ENCODE data around the gene CCDC183. TPM values are rescaled to one million over a fixed set of nuclear protein-coding genes. Genes with fewer than 3 reads are reported as not detected.
"Not testable (repeated sequence)": the region's sequence is repeated elsewhere in the genome, so short reads cannot be mapped to it uniquely, and the experiment has no call there.

CCDC183 gene
- total RNA-seq, result 0.59 TPM

DNA sequence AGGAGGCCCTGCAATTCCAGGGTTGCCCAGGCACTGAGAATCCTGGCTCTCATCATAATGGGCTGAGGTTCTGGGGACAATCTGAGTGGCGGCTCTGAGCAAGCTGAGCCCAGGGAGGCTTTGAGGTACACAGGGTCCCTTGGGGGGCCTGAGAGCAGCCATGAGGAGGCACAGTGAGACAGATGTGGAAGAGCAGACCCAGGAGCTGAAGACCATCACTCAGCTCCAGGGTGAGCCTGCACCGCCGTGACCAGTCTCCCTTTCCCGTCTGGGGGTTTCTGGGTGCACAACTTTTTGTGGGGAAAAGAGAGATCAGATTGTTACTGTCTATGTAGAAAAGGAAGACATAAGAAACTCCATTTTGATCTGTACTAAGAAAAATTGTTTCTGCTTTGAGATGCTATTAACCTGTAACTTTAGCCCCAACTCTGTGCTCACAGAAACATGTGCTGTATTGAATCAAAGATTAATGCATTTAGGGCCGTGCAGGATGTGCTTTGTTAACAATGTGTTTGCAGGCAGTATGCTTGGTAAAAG lies at the start of gene CCDC183:
Gene CCDC183, plus strand, starts transcription at position 101 of the 537 bp plus-strand sequence. Its CDS starts 60 bp downstream, at position 161.
- DNase-seq, result no peak

DNA sequence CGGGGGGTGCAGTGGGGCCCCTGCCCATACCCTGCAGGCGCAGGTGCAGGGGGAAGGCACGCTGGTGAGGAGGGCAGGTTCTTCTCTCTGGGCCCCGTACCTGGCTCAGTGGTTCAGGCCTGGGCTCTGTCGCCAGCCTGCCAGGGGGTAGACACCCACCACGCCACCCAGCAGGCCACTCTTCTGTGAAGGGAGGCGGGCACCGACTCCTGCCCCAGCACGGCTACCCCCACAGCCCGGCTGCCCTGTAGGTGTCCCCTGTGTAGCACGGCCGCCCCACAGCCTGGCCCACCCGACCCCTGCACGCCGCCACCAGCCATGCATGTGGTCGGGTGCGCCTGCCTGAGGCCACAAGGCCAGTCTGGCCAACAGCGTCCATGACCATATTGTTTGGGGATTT lies 49.5 kb upstream of the CCDC183 start:
- no peak for DNase-seq

DNA sequence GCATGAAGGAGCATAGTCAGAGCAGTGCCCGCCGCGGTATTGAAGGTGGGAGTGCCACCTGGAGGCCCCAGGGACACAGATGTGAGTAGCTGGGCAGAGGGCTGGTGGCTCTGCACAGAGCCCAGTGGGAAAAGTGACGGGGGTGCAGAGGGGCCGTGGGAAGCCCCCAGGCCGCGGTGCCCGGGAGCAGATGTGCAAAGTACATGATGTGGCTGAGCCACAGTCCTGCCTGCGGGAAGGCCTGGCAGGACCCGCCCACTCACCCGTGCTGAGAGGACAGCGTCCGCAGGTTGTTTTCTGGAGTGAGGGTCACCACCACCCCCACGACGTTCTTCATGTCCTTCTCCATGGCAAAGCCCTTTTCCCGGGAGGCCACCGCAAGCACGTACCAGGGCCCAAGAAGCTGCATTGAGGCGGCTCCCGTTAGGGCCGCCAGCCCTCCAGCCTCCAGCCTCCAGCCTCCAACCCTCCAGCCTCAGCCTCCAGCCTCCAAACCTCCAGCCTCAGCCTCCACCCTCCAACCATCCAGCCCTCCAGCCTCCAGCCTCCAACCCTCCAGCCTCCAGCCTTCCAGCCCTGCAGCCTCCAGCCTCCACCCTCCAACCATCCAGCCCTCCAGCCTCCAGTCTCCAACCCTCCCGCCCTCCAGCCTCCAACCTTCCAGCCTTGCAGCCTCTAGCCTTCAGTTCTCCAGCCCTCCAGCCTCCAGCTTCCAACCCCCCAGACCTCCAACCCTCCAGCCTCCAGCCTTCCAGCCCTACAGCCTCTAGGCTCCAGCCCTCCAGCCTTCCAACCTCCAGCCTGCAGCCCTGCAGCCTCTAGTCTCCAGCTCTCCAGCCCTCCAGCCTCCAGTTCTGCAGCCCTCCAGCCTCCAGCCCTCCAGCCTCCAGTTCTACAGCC lies 48.7 kb upstream of the CCDC183 start:
- DNase-seq, result no peak

GRCh38 chr9:136748201-136748600 lies 47.9 kb upstream of the CCDC183 start, which contains the start of gene LCN6:
Gene LCN6, minus strand, starts transcription at chr9:136748525. Its CDS starts 42 bp downstream, at chr9:136748483.
- no peak for DNase-seq

GRCh38 chr9:136748666-136749611 lies 47.2 kb upstream of the CCDC183 start:
- no peak for DNase-seq

DNA sequence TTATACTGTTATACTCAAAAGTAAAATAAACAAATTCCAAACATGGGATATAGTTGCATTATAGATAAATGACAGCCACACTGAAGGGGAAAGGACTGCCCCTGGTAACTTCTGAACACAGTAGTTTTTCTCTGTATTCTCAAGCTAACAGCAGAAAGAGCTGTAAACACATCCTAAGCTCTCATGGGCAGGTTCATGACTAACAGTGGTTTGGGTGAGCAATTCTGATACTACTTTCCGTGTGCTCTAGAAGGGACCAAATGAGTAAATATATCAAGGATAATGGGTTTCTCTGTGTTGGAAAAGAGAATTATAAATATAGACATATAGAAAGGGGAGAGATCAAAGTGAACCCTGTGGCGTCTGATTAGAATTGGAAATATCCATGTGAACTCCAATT lies 45.6 kb upstream of the CCDC183 start:
- DNase-seq, result no peak

DNA sequence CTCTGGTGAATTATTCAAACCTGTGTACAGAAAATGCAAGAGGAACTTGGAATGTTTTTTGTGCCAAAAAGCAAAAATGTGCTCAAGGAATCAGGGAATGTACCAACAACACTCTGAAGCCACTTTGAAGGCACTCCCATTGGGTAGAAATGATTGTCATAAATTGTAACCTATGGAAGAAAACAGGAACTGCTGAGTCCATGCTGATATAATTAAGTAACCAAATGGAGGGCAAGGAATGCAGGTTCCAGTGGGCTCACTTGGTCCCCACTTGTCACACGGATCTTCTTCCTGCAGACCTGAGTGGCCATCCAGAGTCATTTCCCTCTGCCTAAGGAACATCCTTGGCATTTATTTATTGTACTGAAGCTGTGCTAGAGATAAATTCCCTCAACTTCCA lies 44.9 kb upstream of the CCDC183 start:
- no peak for DNase-seq

DNA sequence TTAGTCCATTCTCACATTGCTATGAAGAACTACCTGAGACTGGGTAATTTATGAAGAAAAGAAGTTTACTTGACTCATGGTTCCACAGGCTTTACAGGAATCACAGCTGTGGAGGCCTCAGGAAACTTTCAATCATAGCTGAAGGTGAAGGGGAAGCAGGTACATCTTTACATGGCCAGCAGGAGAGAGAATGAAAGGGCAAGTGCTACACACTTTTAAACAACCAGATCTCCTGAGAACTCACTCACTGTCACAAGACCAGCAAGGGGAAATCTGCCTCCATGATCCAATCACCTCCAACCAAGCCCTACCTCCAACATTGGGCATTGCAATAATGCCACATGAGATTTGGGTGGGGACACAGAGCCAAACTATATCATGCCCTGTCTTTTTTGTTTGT lies 44.3 kb upstream of the CCDC183 start:
- no peak for DNase-seq

- DNase-seq, result no peak
These were observed 42.6 kb upstream of the CCDC183 start for GRCh38 chr9:136753371-136754058.

GRCh38 chr9:136754059-136754572 lies 42.0 kb upstream of the CCDC183 start:
- DNase-seq, result no peak

GRCh38 chr9:136754626-136755301 lies 41.4 kb upstream of the CCDC183 start:
- no peak for DNase-seq

DNA sequence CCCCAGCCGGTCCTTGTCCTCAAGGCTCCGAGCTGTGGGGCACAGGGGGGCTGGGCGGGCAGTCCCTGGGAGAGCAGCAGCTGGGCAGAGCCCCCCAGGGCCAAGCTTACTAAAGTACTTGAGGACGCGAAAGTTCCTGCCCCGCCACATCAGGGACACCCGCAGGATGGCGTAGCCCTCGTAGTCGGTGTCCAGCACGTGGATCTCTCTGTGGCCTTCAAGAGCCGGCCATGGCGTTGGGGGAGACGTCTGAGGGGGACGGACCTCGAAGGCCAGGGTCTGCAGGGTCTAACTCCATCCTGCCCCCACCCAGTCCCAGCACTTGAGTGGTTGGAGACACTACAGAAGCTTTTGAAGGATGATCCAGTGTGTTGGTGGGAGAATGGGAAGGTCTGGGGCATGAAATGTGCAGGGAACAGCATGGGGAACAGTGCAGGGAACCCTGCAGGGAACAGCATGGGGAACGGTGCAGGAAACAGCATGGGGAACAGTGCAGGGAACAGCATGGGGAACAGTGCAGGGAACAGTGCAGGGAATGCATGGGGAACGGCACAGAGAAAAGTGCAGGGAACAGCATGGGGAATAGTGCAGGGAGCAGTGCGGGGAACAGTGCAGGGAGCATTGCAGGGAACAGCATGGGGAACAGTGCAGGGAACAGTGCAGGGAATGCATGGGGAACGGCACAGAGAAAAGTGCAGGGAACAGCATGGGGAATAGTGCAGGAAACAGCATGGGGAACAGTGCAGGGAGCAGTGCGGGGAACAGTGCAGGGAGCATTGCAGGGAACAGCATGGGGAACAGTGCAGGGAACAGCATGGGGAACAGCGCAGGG lies 40.6 kb upstream of the CCDC183 start:
- not testable (repeated sequence) for DNase-seq

DNA sequence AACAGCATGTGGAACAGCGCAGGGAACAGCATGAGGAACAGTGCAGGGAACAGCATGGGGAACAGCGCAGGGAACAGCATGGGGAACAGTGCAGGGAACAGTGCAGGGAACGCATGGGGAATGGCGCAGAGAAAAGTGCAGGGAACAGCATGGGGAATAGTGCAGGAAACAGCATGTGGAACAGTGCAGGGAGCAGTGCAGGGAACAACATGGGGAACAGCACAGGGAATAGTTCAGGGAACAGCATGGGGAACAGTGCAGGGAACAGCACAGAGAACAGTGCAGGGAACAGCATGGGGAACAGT lies 40.1 kb upstream of the CCDC183 start:
- no peak for DNase-seq

- no peak for DNase-seq
These were observed 39.3 kb upstream of the CCDC183 start for GRCh38 chr9:136756836-136757235.

DNA sequence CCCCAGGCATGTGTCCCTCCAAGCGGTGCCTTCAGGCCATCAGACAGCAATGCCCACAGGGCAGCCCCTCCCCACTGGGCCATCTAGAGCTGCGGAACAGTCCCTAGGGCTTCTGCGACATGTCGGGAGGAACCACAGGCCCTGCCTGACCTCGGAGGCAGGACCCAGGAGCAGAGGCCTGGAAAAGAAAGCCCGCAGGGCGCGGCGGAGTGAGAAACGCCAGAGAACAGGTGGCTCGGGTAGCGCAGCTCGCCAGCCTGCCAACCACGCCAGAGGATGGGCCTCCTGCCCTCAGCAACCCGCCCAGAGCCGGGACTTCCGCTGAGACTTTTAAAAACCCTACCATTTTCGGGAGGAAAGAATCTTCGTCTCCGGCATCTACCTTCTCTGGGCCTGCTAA lies 38.8 kb upstream of the CCDC183 start:
- no peak for DNase-seq

DNA sequence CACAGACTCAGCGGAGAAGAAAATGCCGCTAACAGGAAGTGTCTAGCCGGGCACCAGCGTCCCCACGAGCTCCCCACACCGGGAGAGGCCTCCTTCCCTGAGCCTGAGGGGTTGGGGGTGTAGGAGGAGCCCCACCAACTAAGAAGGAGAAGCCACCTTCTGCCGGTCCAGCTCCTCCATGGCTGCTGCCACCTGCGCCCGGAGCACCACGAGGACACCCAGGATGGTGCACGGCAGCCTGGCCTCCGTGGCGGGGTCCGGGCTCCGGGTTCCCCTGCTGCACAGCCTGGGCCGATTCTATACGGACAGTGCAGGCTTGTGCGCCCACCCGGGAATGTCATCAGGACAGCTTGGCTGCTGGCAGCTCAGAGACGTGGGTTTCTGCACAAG lies 38.4 kb upstream of the CCDC183 start:
- no peak for DNase-seq

DNA sequence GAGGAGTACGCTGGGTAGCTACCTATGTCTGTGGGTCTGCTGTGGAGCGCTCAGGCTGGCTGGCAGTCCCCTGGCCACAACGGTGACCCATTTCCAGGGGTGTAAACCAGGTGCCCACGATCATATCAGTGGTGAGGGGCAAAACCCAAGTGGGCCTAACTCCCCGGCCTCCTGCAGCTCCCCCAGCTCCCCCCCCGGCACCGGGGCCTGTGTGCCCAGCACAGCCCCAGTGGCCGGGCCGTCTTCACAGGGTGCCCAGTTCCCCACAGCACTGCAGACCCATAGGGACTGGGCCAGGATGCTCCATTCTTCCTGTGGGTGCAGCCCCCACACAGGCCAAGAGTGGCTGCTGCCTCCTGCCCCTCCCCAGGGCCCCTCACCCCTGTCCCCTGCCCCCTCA lies 37.1 kb upstream of the CCDC183 start:
- DNase-seq, result no peak

- no peak for DNase-seq
These were observed 36.5 kb upstream of the CCDC183 start for GRCh38 chr9:136759436-136760325.

DNA sequence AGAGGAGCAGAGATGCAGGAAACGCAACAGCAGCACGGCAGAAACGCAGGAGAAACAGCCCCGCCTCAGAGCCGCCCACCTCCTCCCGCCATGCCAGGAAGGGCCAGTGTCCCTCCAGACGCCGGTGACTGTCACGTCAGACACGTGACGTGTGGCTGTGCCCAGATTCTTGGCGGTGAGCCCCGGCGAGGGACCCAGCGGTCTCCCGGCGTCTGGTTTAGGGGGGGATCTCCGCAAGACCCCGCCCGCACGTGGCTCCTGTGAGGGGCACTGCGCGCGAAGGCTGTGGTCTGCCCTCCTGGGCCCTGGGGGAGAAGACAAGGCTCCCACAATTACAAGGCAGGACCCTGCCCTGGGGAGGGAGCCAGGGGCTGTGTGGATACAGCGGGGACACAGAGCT lies 35.7 kb upstream of the CCDC183 start:
- DNase-seq, result no peak
